ENCODE data around the gene ACBD4. TPM values are rescaled to one million over a fixed set of nuclear protein-coding genes. Genes with fewer than 3 reads are reported as not detected.

The ACBD4 gene
- total and polyA plus RNA-seq, 2 of the 4 experiments (the other 2 are of a cell fraction): 2.3 to 5.7 TPM

- dilution Hi-C loops (cut with HindIII; ENCODE audit: low sequenced_read_pairs, unreplicated experiment) (no loop called here), in situ Hi-C loops (cut with MboI; ENCODE audit: low sequenced_read_pairs) (no loop called here), intact Hi-C loops (cut with micrococcal nuclease) (loop anchor here (1.0 kb wide), 2 partner anchors 12 to 26 kb away; partner anchors contain the start of gene ACBD4)
- H3K4me3 ChIP-seq (ENCODE audit: insufficient read depth, low read depth, low read length): peak within 1 kb of the TSS; percentile 75
- TF ChIP-seq MAFK (IDR thresholded peaks at IDR 0.05; ENCODE audit: low read depth, low read length): no peak
- TF ChIP-seq NFE2L2 (IDR thresholded peaks at IDR 0.05; ENCODE audit: low read depth, low read length): no peak
- no peak for TF ChIP-seq CEBPB (IDR thresholded peaks at IDR 0.05; ENCODE audit: low read depth, low read length)
- TF ChIP-seq CHD1 (IDR thresholded peaks at IDR 0.05; ENCODE audit: low read depth, low read length): peak; percentile 90; the same call in 1 of the 2 replicates
- TF ChIP-seq BHLHE40 (IDR thresholded peaks at IDR 0.05; ENCODE audit: low read depth, low read length): 0 out of 2 replicates have a peak, but pooled peaks have one; percentile 7
- no peak for TF ChIP-seq RCOR1 (IDR thresholded peaks at IDR 0.05; ENCODE audit: insufficient replicate concordance, low read length)
- TF ChIP-seq FOS (IDR thresholded peaks at IDR 0.05; ENCODE audit: low read depth, low read length): no peak; the same call in 1 of the 2 replicates
- no peak for TF ChIP-seq RFX5 (IDR thresholded peaks at IDR 0.05; ENCODE audit: low read depth, low read length)
- TF ChIP-seq ELK1 (IDR thresholded peaks at IDR 0.05; ENCODE audit: borderline replicate concordance, low read depth, low read length): no peak
- TF ChIP-seq POLR2A (IDR thresholded peaks at IDR 0.05; ENCODE audit: low read depth, low read length): peak; percentile 95
- no peak for TF ChIP-seq RAD21 (IDR thresholded peaks at IDR 0.05; ENCODE audit: low read length)
- no peak for TF ChIP-seq USF2 (IDR thresholded peaks at IDR 0.05; ENCODE audit: low read depth, low read length)
- TF ChIP-seq SMC3 (IDR thresholded peaks at IDR 0.05; ENCODE audit: low read depth, low read length): no peak
- peak; percentile 82 for TF ChIP-seq MAZ (IDR thresholded peaks at IDR 0.05; ENCODE audit: borderline replicate concordance, low read depth, low read length)
- peak within 1 kb of the TSS; percentile 71 for H3K23ac ChIP-seq (ENCODE audit: low read depth, low read length)
- H2BK5ac ChIP-seq (ENCODE audit: low read depth, low read length, poor library complexity, severe bottlenecking): peak within 1 kb of the TSS; percentile 96
- peak within 1 kb of the TSS; percentile 93 for H2AFZ ChIP-seq (replicated peaks; ENCODE audit: low read length, poor library complexity)
- peak within 1 kb of the TSS; percentile 99 for H2AK5ac ChIP-seq (ENCODE audit: low read depth, low read length)
- WGBS, 2 experiments (ENCODE audit: extremely low coverage in 2 of 2, insufficient read length in 1 of 2): 1% methylated on average over 34 of the region's 53 CpGs; no CpG with 5 or more reads in 1 of the 2 experiments
- ChIA-PET CTCF (interaction anchor here (0.9 to 3.8 kb wide), 6 partner anchors 9 to 36 kb away, joined by 4 to 18 read pairs (median 10); partner anchors contain the start of gene ACBD4), POLR2A (ENCODE audit: unreplicated experiment) (interaction anchor here (0.6 to 3.1 kb wide), 8 partner anchors 9 to 248 kb away, joined by 3 to 53 read pairs (median 4); partner anchors contain the start of genes ACBD4 and HEXIM1)
- H4K5ac ChIP-seq (ENCODE audit: low read depth, low read length): peak within 1 kb of the TSS; percentile 92
- no peaks in the 10 kb centered on the region for H3K9me3 ChIP-seq (ENCODE audit: control insufficient read depth, insufficient read depth, low read length)
- H4K91ac ChIP-seq (ENCODE audit: insufficient read depth, low read depth, low read length): peak within 1 kb of the TSS; percentile 97
- H2BK20ac ChIP-seq (ENCODE audit: low read depth, low read length): 0 out of 2 replicates have a peak within 1 kb of the TSS, but pooled peaks have one; percentile 3
- peaks cover 19% of the 10 kb centered on the region for H3K9me1 ChIP-seq (ENCODE audit: insufficient read depth, low read length)
- H2BK120ac ChIP-seq (ENCODE audit: low read depth, low read length): peak within 1 kb of the TSS; percentile 42
- peak within 1 kb of the TSS; percentile 85 for H3K4me2 ChIP-seq (ENCODE audit: low read depth, low read length)
- ATAC-seq (ENCODE audit: low read depth) (peak; percentile 94), DNase-seq (peak; percentile 100)
- peaks cover 17% of the 10 kb centered on the region for H3K4me1 ChIP-seq (ENCODE audit: control insufficient read depth, insufficient read depth, low read length)
- H4K8ac ChIP-seq (ENCODE audit: low read depth in 2 of 2, low read length in 2 of 2): peak within 1 kb of the TSS; percentile 89 to 97
- H3K14ac ChIP-seq (replicated peaks; ENCODE audit: low read depth, low read length): peak within 1 kb of the TSS; percentile 76
- H3K79me1 ChIP-seq (ENCODE audit: low read depth in 1 of 2, low read length in 2 of 2): peaks cover 5 to 51% of the 10 kb centered on the region in 2 experiments; a peak in 3 of 4 replicates
- no TSS peak for BruUV-seq (replicated peaks)
- H3K4ac ChIP-seq (ENCODE audit: low read depth, low read length): peak within 1 kb of the TSS; percentile 99
- peak within 1 kb of the TSS; percentile 75 for H3K18ac ChIP-seq (ENCODE audit: low read depth, low read length)
- H2BK15ac ChIP-seq (ENCODE audit: low read depth, low read length): peak within 1 kb of the TSS; percentile 0; the same call in 1 of the 3 replicates
- H3K56ac ChIP-seq (ENCODE audit: extremely low read depth, insufficient read depth, low read length): peak within 1 kb of the TSS; percentile 99
- peak within 1 kb of the TSS; percentile 98 for H3K27ac ChIP-seq (ENCODE audit: insufficient read depth, low read length)
- no peaks in the 10 kb centered on the region for H3K27me3 ChIP-seq (ENCODE audit: control insufficient read depth, insufficient read depth, low read length)
- peaks cover 6% of the 10 kb centered on the region for H4K20me1 ChIP-seq (ENCODE audit: insufficient read depth, low read length)
- H2AK9ac ChIP-seq (replicated peaks; ENCODE audit: low read depth, low read length, poor library complexity): peak within 1 kb of the TSS; percentile 100
- no peaks in the 10 kb centered on the region for H3K36me3 ChIP-seq (ENCODE audit: control insufficient read depth, insufficient read depth, low read length)
- peak within 1 kb of the TSS; percentile 98 for H3K9ac ChIP-seq (ENCODE audit: low read depth, low read length)
Measured at GRCh38 chr17:45161288-45162024, 26.0 kb downstream of the ACBD4 start, which contains the start of gene HEXIM2. Gene HEXIM2, plus strand, starts transcription at chr17:45161875. Its CDS starts 919 bp downstream, at chr17:45162794.

All from IMR-90 (cell line).